CD4-positive, alpha-beta T cell treated with Interleukin-17A for 1 hour (primary cell): ENCODE measurements around the gene NRXN3.

ENCODE experiments used
- DNase-seq: peaks from one replicate; pipeline ENCODE4 v3.0.0-alpha.2; 2020

Gene NRXN3

DNA sequence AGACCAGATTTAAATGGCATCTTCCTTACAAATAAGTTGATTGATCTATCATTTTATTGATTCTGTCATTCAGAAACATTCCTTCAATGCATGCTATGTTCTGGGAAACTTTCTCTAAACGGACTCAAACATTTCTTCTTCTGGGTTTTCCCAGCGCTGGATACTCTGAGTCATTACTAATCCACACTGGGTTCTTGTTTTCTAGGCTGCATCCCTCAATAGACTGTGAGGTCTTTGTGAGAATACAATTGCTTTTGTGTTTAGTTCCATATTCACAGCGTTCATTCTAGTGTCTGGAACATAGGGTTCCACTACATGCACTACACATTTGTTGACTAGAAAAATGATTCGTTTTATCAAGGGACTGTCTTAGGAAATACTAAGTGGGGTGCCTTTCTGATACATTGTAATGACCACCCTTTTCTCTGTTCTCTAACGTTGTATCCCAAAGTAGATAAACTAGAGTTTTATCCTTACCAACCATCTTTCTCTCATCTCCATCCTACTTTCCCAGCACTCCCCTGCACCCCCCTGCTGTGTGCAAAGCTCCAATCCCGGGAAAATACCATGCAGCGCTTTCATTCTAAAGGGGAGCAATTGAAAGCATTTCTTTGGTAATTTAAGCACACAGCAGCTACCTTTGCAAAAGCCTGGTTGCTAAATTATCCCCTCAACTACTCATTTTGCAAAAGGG is 1162.5 kb downstream of the NRXN3 start:
- no peak for DNase-seq

DNA sequence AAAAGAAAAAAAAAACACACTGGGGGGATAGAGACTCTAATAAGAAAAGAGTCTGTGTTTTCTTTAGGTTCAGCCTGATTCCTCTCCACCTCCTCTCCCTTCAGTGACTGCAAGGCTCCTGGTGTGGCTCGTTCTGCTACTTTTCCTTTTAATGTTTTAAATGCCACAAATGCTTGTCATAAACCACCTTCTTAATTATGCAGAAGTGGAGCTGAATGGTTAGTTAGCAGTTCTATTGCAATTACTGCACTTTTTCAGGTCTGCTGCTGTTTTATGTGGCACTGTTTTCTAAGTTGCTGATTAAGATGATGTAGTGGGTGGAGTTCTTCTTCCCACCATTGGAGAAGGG is 1163.0 kb downstream of the NRXN3 start:
- no peak for DNase-seq

DNA sequence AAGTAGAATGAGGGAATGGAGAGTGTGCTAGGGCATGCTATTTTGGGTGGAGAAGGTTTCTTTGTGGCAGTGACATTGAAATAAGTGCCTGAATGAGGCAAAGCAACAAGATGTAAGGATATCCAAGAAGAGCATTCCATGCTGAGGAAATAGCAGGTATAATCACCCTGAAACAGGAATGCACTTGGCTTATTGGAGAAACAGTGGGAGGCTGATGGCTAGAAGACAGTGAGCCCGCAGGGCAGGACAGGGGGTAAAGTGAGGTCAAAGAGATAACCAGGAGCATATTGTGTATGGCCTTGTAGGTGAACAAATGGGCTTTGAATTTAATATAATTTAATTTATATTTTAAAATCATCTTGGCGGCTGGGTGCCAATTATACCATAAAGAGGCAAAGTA is 1164.1 kb downstream of the NRXN3 start:
- DNase-seq, result no peak

DNA sequence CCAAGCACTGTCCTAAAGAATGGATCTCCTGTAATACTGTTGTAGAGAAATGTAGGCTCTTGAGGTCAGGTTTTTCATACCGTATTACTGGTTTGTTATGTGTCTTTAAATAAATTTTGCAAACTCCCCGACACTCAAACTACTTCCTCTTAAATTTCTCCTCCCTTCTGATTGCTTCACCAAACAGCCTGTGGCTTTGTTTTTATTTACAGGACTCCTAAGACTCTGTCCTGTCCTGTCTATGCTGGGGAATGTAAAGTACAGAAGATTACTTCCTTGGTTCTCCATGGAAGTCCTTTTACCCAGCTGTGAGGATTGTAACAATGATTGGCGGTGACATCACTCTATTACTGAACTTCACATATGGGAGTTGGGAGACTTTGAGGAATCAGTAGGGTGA is 1167.6 kb downstream of the NRXN3 start:
- DNase-seq, result no peak

DNA sequence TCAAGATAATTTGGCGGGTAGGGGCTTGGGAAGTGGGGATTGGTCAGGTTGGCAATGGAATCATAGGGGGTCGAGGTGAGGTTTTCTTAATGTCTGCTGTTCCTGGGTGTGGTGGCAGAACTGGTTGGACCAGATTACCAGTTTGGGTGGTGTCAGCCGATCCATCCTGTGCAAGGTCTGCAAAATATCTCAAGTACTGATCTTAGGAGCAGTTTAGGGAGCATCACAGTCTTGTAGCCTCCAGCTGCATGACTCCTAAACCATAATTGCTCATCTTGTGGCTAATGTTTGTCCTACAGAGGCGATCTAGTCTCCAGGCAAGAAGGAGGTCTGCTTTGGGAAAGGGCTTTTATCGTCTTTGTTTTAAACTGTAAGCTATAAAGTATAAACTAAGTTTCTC is 1172.8 kb downstream of the NRXN3 start:
- no peak for DNase-seq

DNA sequence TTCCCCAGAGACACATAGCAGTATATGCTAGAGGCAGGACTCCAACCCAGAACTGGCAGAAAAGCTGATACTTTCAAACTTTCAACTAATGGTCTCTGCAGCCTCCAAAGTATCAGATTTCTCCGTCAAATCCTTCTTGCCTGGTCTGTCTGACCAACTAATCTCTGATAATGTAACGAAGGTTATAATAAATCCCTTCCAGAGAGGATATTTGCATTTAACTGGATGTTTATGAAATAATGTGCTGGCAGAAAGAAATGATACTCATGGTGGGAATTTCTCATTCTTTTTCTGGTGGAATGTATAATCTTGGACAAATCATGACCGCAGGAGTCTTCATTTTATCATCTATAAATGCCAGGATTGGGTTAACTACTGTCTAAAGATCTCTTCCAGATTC is 1180.8 kb downstream of the NRXN3 start:
- DNase-seq, result no peak

DNA sequence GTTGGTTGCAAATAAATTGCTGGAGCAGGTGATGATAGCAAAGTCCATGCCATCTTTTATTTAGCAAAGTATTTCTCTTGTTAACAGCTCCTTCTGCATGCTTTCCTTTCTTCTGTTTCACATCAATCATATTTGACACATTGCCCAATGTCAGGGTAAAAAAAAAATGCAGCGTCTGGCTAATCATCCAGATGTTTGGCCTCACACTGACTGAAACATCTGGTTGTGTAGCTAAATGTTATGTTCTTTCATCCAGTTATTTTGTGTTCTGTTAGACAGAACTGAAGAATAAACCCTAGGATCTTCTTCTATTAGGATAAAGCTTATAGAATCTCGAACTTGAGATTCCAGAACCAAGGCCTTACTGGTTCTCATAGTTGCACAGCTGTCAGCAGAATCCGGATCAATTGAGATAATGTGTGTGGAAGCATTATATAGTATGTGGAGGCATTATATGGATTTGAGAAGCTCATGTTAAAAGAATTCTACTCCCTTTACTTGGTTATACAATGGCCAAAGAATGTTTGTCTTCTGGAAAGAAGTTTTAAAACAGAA is 1182.0 kb downstream of the NRXN3 start:
- DNase-seq, result no peak

DNA sequence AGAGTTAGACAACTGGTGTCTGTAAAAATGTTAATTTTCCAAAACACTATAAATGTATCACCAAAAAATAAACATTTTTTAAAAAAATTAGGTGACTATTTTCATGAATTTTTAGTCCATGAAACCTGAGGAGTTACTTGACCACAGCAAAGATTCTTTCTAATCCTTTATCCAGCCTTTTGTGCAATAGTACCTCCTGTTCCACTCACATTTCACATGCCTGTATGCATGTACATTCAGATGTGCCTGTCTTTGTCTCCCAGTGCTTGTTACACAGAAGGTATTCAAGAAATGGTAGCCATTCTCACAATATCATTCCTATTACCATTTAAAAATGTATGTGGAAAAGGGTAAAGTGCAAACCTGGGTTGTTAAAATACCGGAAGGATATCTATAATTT is 1184.2 kb downstream of the NRXN3 start:
- DNase-seq, result no peak

DNA sequence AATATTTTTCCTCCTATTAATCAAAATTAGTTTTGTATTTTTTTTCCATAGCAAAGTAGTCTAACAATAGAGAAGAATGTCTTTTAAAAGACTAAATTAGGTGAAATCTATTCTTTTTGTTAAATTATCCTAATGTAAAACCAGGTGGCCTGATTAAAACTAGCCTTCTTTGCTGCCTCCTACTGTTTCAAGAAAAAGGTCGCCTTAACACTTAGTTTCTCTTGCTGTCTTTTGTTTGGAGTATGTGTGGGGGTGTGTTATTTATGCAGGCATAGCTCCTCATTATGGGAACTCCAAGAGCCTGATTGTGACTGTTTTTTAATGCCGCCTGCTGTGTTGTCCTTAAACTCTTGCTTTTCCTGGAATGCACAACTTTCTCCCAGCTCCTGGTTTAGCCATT is 1185.9 kb downstream of the NRXN3 start:
- DNase-seq, result no peak

DNA sequence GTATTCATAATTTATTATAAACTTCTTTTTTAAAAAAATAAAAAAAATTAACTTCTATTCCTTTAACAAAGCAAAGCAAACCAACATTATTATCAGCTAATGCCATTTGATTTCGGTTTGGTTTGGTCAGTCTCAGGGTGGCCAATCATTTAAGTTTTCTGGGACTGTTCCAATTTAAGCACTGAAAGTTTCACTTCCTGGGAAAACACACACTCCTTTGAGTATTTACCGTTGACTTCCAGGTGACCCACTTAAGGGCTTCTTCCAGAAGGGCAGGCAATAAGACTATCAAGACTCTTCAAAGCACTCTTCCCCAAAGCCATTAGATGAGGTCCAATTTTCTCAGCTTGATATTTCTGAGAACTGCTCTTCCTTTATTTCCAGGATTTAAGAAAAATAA is 1187.1 kb downstream of the NRXN3 start:
- no peak for DNase-seq

DNA sequence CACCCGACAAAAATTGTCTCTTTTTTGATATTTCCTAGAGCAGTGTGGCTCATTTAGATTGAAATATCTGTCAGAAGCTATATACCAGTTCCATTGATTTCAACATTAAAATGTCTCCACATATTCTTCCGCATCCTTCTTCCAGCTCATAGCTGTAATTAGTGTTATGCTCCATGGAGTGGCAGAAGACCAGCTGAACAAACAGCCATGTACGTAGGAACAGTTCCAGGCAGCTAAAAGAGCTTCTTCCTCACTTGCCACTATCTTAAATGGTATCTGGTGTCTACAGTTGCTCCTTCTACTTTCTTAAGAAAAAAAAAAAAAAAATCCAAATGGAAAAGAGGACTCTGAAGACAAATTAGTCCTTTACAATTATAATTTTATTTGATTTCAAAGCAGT is 1193.1 kb downstream of the NRXN3 start:
- no peak for DNase-seq

DNA sequence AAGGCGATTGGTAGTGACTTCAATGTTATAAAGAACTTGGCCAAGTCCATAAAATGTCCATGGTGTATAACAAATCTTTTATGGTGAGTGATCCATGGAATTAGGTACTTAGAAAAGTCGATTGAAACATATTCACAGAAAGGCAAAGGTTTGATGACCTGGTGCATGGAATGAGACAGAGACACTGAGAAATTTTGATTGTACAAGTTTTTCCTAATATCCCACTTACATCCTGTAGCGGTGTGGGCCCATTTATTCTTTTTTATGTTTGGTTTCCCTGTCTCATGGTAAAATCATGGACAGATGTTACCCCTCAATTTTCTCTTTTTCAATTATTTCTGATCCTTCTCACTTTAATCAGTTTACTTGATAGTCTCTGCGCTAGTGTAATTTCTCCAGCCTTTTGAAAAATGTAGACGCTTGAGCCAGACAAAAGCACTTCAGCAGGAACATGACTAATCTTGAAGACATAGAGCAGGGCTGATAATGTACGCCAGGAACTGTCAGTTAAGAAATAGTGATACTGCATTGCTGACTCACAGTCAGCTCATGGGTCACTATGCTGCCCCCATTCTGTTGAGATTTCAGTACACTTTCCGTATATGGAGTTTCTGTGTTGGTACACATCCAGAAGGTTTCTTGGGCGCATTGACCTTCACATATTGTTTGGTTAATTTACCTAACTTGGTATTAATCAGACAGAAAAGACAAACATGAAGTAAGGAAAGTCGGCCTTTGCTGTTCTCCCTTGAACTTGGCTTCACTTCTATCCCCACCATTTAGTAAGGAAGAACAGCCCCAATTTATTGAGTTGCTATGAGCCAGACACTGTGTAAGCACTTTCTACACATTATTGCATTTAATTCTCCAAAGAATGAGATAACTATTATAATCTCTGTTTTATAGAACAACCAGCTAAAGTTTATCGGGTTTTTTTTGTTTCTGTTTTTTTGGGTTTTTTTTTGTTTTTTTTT is 1199.5 kb downstream of the NRXN3 start:
- no peak for DNase-seq

DNA sequence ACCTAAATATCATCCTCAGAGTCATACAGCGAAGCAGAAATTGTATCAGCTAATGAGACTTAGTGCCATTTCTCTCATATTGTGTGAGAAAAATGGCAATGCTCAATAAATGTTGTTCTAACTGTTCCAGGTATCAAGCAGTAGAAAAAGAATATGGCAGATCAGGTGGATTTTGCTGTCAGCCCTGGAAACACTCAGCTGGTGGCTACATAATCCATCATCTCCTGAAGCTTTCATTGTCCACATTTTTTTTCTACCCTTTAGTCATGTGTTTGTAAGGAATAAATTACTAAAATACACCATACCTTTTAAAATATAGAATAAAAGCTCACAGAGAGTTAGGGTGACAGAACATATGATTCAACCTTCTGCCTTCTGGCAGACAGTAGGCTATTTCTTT is 1200.8 kb downstream of the NRXN3 start:
- DNase-seq, result no peak

DNA sequence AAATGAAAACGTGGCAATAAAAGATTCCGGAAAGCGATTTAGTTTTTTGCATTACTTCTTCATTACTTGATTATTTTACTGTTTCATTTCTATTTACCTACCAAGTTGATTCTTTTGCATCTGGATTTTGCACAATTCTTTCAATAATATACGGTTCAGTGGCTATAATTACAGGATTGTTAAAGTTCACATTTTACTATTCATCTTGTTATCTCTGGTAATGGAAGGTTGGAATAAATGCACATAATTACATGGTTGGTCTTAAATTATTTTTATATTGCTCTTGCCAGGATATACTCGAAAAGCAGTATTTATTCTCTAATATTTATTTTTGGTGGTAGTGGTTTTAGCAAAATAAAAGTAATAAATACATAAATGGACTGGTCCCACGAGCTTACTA is 1203.3 kb downstream of the NRXN3 start:
- DNase-seq, result no peak

DNA sequence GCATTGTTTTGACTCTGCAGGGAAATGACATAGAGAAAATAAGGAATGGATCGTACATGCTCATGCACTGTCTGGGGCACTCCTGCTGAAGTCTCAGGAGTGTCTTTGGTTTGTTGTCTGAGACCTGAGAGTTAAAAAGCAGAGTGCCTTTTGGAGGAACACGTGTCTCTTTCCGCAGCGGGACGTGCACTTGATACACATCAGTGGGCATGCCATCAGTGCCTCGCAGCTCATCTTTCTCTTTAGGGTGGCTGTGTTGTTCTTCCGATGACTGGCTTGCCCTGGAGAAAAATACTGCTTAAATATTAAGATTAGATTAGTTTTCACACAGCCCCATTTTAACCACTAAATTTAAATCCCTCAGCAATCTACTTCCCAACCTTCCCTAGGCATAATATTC is 1205.2 kb downstream of the NRXN3 start:
- no peak for DNase-seq

DNA sequence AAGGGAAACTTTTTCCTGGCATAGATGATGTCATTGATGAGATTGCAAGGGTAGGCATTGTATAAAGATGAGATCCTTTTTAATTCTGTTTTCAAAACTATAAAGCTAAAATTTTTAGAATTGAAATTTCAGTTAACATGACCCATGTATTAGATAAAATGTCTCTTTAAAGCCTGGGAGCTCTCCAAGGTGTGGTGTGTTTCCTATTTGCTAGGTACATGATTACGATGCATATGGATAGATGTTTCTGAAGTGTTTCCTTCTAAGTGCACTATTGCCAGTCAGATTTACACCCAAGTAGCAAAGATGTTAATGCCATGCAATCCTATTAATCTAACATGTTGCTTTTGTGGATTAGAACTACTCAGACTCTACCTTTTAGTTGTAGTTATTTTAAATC is 1206.4 kb downstream of the NRXN3 start:
- no peak for DNase-seq

DNA sequence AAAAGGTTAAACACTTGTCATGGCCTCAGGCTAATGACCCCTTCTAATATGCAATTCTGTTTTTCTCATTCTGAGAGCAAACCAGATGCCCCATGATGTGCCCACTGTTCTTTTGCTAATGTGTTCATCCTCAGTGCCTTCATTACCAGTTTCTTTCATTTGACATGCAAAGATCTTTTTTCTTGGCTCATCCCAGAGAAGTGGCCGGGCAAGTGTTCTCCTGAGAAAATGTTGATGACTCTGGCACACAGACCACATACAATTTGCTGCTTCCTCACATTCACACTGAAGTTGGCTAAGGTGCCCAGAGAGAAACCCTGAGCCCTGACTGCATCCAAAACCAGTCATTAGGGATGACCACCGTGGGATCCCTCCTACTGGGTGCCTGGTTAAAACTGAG is 1207.8 kb downstream of the NRXN3 start:
- DNase-seq, result no peak

DNA sequence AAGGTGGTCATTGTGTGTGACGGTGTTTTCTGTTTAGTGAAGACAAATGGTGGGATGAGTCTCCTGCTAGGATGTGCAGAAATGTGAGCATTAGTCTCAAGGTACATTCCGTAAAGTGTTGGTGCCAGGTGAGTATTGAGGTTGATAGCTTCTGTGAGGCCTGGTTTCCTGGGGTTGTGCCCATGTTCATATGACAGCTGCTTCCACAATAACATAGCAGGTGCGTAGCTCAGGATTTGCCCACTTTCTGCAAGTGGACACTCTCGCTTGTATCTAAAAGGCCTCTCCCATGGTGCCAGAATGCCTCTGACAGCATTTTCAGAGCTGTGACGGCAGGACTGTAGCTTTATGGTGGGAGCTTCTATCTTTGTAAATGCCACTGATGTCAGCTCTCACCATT is 1209.1 kb downstream of the NRXN3 start:
- DNase-seq, result no peak

DNA sequence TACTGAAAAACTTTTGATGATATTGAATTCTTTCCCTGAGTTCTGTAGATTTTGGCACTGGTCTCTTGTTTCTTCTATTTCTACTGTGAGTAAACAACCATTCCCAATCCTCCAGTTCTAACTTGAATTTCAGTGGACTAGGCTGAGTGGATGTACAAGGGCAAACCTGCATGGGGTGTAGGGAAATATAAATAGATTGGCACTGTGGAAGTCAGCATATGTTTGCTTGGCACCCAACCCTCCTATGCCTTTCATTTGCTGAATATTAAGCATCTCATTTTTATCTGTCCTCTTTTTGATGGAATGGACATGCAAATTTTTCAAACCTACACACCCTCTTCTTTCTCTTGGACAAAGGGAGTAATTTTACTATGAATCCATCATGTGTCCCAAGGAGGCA is 1212.9 kb downstream of the NRXN3 start:
- DNase-seq, result no peak

DNA sequence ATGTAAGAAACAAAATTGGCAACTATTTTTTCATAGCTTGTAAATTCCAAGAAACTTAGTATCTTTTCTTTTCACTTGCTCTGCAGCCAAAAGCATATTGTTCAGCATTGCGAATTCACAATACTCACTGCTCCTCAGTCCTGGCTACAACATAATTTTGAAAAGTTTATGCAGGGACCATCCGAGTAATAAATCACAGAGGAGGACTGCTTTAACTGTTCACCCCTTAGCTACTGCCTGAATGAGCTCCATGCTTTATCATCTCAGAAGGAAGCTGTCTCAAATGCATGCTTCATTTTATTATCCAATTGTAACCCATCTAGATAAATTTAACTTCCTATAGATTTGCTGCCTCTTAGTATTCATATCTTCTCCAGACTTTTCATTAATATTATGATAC is 1213.3 kb downstream of the NRXN3 start:
- DNase-seq, result no peak

DNA sequence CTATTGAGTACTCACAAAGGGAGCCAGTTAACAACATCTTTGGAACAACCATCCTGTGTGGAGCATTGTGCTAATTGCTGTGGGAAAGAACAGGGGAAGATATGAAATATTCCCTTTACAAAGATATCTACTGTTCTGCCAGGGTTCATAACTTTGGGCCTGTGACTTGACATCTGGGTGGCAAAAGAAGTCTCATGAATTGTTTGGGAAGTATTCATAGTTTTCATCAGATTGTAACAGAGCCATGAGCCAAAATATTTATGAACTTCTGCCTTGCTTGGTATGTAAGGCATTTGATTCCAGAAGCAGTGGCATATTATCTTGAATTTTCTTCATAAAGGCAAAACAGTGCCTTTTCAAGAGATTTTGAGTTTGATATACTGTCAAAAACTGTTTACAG is 1224.9 kb downstream of the NRXN3 start:
- no peak for DNase-seq

DNA sequence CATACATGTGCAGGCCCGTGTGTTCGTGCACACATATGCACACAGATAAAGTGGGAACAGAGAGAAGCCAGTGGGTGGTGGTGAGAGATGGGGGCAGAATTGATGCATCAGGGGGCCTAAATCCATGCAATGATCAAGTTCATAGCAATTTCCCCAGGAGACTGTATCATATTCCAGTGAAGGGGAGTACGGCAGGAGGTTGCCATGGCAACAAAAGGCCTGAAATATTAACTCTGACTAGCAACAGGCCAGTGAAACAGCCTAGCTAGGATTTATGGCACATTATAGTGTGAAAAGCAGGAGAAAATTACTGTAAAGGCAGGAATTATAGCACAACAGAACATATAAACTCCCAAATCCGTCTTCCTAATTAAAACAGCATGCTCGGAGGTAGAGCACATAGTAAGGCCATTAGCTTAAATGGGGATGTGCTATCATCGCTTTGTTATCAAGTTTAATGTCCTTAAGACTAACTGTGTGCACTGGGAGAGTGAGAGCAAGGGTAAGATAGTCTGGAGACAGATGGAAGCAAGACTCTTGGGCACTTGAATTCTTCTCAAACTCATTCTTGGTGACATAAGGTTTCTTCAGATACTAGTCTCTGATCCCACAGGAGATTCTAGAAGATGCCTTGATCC is 1234.8 kb downstream of the NRXN3 start:
- DNase-seq, result no peak

DNA sequence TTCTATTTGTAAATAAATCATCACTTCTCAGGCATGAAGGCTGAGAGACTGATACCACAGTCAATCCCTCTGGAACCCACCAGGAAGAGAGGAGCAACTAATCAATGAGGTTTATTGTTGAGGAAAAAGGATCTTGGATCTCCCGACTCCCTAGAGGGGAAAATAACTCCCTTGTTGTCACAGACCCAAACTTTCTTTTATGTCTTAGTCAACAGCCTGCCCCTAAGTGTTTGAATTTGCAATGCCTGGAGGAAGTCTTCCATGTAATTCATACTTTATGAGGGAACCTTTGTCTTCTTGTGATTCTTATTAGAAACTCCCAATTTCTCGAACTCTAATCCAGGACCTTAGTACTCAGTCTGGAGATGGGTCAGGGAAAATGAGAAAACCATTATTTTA is 1235.3 kb downstream of the NRXN3 start:
- DNase-seq, result no peak

DNA sequence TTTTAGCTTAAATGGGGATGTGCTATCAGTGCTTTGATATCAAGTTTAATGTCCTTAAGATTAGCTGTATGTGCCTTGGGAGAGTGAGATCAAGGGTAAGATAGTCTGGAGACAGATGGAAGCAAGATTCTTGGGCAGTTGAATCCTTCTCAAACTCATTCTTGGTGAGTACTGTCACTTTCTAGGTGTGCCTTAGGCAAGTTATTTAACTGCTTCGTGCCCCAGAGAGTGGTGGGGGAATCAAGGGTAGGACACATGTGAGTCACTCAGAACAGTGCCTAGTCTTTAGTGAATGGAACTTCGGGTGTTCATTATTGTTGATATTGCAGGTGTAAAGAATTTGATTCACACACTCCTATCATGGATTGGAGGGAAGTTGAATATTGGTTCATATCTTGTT is 1237.4 kb downstream of the NRXN3 start:
- DNase-seq, result no peak
